Retinal pigment epithelial cell (primary cell): ENCODE results near the gene GLS.
A peak's percentile ranks its signal among the peaks of the same experiment; 100 is the strongest.
"Not testable (repeated sequence)": the region's sequence is repeated elsewhere in the genome, so short reads cannot be mapped to it uniquely, and the experiment has no call there.

Experiments used
- DNase-seq: peaks from one replicate; pipeline ENCODE4 v3.0.0-alpha.2; 2010; ENCODE audit warnings: low read depth
- H3K4me3 ChIP-seq: 2 replicates; pipeline ENCODE4 v1.5.1; 2011; ENCODE audit warnings: mild to moderate bottlenecking, low read length, control low read depth, moderate library complexity
- TF ChIP-seq, protein P1 (sequence below): conservative IDR thresholded peaks from 2 replicates; pipeline ENCODE4 v1.5.1; 2011; ENCODE audit warnings: low read depth, low read length, control low read depth, inconsistent platforms

The GLS gene

GRCh38 chr2:190879474-190880377 is 895 bp upstream of the GLS start:
- peak overlapping the region; percentile 94 for H3K4me3 ChIP-seq
- TF ChIP-seq, protein P1, sequence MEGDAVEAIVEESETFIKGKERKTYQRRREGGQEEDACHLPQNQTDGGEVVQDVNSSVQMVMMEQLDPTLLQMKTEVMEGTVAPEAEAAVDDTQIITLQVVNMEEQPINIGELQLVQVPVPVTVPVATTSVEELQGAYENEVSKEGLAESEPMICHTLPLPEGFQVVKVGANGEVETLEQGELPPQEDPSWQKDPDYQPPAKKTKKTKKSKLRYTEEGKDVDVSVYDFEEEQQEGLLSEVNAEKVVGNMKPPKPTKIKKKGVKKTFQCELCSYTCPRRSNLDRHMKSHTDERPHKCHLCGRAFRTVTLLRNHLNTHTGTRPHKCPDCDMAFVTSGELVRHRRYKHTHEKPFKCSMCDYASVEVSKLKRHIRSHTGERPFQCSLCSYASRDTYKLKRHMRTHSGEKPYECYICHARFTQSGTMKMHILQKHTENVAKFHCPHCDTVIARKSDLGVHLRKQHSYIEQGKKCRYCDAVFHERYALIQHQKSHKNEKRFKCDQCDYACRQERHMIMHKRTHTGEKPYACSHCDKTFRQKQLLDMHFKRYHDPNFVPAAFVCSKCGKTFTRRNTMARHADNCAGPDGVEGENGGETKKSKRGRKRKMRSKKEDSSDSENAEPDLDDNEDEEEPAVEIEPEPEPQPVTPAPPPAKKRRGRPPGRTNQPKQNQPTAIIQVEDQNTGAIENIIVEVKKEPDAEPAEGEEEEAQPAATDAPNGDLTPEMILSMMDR: no peak
- no peak for DNase-seq

DNA sequence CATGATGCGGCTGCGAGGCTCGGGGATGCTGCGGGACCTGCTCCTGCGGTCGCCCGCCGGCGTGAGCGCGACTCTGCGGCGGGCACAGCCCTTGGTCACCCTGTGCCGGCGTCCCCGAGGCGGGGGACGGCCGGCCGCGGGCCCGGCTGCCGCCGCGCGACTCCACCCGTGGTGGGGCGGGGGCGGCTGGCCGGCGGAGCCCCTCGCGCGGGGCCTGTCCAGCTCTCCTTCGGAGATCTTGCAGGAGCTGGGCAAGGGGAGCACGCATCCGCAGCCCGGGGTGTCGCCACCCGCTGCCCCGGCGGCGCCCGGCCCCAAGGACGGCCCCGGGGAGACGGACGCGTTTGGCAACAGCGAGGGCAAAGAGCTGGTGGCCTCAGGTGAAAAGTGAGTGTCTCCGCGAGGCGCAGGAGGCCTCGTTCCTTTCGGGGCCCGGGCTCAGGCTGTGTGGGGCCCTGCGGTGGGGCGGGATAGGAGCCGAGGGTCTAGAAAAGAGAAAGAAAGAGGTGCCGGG is 520 bp downstream of the GLS start:
- TF ChIP-seq, protein P1: no peak
- no peak for DNase-seq
- peak overlapping the region; percentile 94 for H3K4me3 ChIP-seq

DNA sequence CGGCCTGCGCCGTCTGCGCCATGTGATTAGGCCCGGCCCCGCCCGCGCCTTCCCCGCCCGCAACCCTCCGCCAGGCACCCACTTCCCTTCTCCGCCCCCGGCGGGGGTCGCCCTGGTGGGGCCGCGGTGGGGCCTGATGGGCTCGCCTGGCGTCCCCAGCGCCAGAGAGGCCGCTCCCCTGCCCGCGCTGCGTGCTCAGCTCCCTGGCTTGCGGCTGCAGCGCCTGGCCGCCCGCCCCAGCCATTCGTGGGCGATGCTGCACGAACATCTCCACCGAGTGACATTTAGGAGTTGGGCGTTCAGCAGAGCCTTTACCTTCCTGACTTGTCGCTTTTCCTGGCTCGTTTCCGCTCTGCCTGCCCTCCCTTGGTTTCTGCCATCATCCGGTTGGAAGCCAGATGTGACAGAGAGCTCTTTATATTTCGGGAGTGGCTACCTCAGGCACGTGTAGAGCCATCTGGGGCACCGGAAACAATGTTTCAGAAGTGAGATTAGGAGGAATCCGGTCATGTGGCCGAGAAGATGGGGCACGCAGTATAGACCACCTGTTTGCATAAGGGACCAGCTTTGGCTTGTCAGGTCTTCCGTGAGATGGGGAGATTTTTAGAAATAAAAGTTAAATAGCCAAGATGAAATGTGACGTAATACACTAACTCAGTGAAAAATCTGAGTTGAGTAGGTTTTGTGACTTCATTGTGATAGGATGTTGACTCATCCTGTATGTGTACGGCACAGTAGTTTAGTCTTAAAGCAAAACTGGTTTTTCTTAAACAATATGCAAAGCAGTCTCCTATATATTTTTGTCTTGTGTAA is 1.2 kb downstream of the GLS start:
- TF ChIP-seq, protein P1: no peak
- no peak for DNase-seq
- H3K4me3 ChIP-seq: peak overlapping the region; percentile 94

DNA sequence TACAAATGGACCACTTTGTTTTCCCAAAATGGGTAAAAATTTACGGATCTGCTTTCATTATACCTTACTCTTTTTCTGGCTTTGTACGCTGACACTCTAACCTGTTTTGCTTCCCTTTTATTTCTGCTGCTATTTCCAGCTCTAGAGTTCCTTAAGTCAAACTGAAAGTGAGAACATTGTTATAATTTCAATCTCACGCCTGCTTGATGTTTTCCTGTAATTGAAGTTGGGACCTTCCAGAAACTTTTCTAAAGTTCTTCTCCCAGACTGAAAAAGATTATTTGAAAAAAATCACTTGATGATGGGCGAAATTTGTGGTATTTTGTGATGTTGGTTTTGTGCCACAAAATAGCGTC is 1.8 kb downstream of the GLS start:
- TF ChIP-seq, protein P1: no peak
- no peak for DNase-seq
- H3K4me3 ChIP-seq: peak overlapping the region; percentile 94

GRCh38 chr2:190882856-190883582 is 2.4 kb downstream of the GLS start:
- peak overlapping the region; percentile 94 for H3K4me3 ChIP-seq
- TF ChIP-seq, protein P1: no peak
- DNase-seq: no peak

- H3K4me3 ChIP-seq, DNase-seq: not testable (repeated sequence)
These were observed 5.2 kb downstream of the GLS start for GRCh38 chr2:190885844-190886243.

DNA sequence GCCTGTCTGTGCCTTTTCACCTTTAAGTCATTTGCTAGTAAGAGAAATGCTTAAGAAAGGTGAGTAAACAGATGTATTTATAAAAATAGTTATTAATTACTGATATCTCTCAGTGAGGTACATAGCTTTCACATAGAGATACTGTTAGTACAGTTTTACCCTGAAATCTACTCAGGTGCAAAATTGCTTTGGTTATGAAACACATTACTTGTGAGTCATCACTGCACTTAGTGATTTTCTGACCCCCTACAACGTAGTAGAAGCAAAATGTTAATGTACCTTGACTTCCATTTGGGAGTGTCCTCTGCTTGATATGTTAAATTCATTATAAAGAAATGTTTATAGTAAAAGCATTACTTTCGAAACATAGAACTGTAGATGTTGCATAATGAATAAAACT is 6.5 kb downstream of the GLS start:
- TF ChIP-seq, protein P1: no peak
- no peak for DNase-seq

More for the DNA sequence above, 6.5 kb downstream of the GLS start:
- no peak overlapping the region for H3K4me3 ChIP-seq
